ENCODE measurements around the gene CATSPERB.
"Not testable (repeated sequence)": the region's sequence is repeated elsewhere in the genome, so short reads cannot be mapped to it uniquely, and the experiment has no call there.

CATSPERB gene

GRCh38 chr14:91595736-91596135, 136.2 kb downstream of the CATSPERB start:
- H3K9ac ChIP-seq, result no peak overlapping the region
- TF ChIP-seq Cebpa-rat (IDR thresholded peaks at IDR 0.05), result no peak
- H3K27ac ChIP-seq, result no peak overlapping the region
- H3K4me1 ChIP-seq, result no peaks in the 10 kb centered on the region
- H4K20me1 ChIP-seq, result no peaks in the 10 kb centered on the region
- H3K4me2 ChIP-seq, result no peak overlapping the region
- peaks cover 52% of the 10 kb centered on the region for H3K9me3 ChIP-seq
- H3K4me3 ChIP-seq, result no peak overlapping the region
- no peaks in the 10 kb centered on the region for H3K36me3 ChIP-seq
- H3K27me3 ChIP-seq, result no peaks in the 10 kb centered on the region

- H3K27me3 ChIP-seq, H3K4me2 ChIP-seq, H3K4me3 ChIP-seq, H3K9ac ChIP-seq, H3K27ac ChIP-seq, H3K36me3 ChIP-seq, H4K20me1 ChIP-seq, H3K4me1 ChIP-seq: not testable (repeated sequence)
- H3K9me3 ChIP-seq, result peaks cover 50% of the 10 kb centered on the region
Measured at GRCh38 chr14:91593957-91594356, 137.9 kb downstream of the CATSPERB start.

- TF ChIP-seq Cebpa-rat (IDR thresholded peaks at IDR 0.05), result no peak
- H3K9ac ChIP-seq, result no peak overlapping the region
- H3K27me3 ChIP-seq, result no peaks in the 10 kb centered on the region
- H3K4me1 ChIP-seq, result no peaks in the 10 kb centered on the region
- peaks cover 14% of the 10 kb centered on the region for H3K9me3 ChIP-seq
- no peaks in the 10 kb centered on the region for H4K20me1 ChIP-seq
- no peak overlapping the region for H3K27ac ChIP-seq
- H3K36me3 ChIP-seq, result no peaks in the 10 kb centered on the region
- no peak overlapping the region for H3K4me2 ChIP-seq
- no peak overlapping the region for H3K4me3 ChIP-seq
Measured at GRCh38 chr14:91586410-91586809, 145.5 kb downstream of the CATSPERB start.

- no peak overlapping the region for H3K9ac ChIP-seq
Measured at GRCh38 chr14:91585856-91586255, 146.0 kb downstream of the CATSPERB start.

GRCh38 chr14:91582761-91583160, 149.1 kb downstream of the CATSPERB start:
- Histone ChIP-seq H3K36me3 (no peaks in the 10 kb centered on the region), H3K27me3 (no peaks in the 10 kb centered on the region), H4K20me1 (no peaks in the 10 kb centered on the region), H3K9me3 (peaks cover 21% of the 10 kb centered on the region), H3K9ac (no peak overlapping the region), H3K4me3 (no peak overlapping the region), H3K4me1 (no peaks in the 10 kb centered on the region), H3K4me2 (no peak overlapping the region), H3K27ac (no peak overlapping the region)
- no peak for TF ChIP-seq Cebpa-rat (IDR thresholded peaks at IDR 0.05)

More at GRCh38 chr14:91585856-91586255, 146.0 kb downstream of the CATSPERB start:
- H3K27me3 ChIP-seq, result no peaks in the 10 kb centered on the region
- H3K36me3 ChIP-seq, result no peaks in the 10 kb centered on the region
- H3K4me1 ChIP-seq, result no peaks in the 10 kb centered on the region
- H3K27ac ChIP-seq, result no peak overlapping the region
- TF ChIP-seq Cebpa-rat (IDR thresholded peaks at IDR 0.05), result no peak
- H3K4me2 ChIP-seq, result no peak overlapping the region
- H3K9me3 ChIP-seq, result peaks cover 14% of the 10 kb centered on the region
- no peaks in the 10 kb centered on the region for H4K20me1 ChIP-seq
- H3K4me3 ChIP-seq, result no peak overlapping the region

GRCh38 chr14:91580876-91581577, 150.9 kb downstream of the CATSPERB start:
- no peak overlapping the region for H3K4me2 ChIP-seq
- no peak overlapping the region for H3K4me3 ChIP-seq
- H3K9me3 ChIP-seq, result peaks cover 26% of the 10 kb centered on the region
- no peaks in the 10 kb centered on the region for H4K20me1 ChIP-seq
- H3K4me1 ChIP-seq, result no peaks in the 10 kb centered on the region
- no peaks in the 10 kb centered on the region for H3K36me3 ChIP-seq
- no peaks in the 10 kb centered on the region for H3K27me3 ChIP-seq
- H3K9ac ChIP-seq, result no peak overlapping the region
- H3K27ac ChIP-seq, result no peak overlapping the region
- TF ChIP-seq Cebpa-rat (IDR thresholded peaks at IDR 0.05), result no peak

GRCh38 chr14:91577632-91578233, 154.2 kb downstream of the CATSPERB start:
- Histone ChIP-seq H4K20me1 (no peaks in the 10 kb centered on the region), H3K27ac (no peak overlapping the region)

GRCh38 chr14:91575469-91576208, 156.2 kb downstream of the CATSPERB start:
- peaks cover 31% of the 10 kb centered on the region for H3K27me3 ChIP-seq
- no peak overlapping the region for H3K4me2 ChIP-seq
- TF ChIP-seq Cebpa-rat (IDR thresholded peaks at IDR 0.05), result no peak

More at GRCh38 chr14:91577632-91578233, 154.2 kb downstream of the CATSPERB start:
- H3K4me2 ChIP-seq, result no peak overlapping the region
- H3K4me3 ChIP-seq, result no peak overlapping the region
- peaks cover 28% of the 10 kb centered on the region for H3K9me3 ChIP-seq
- H3K9ac ChIP-seq, result no peak overlapping the region
- no peak for TF ChIP-seq Cebpa-rat (IDR thresholded peaks at IDR 0.05)
- no peaks in the 10 kb centered on the region for H3K36me3 ChIP-seq
- H3K27me3 ChIP-seq, result peaks cover 28% of the 10 kb centered on the region
- H3K4me1 ChIP-seq, result no peaks in the 10 kb centered on the region

GRCh38 chr14:91573894-91574837, 157.7 kb downstream of the CATSPERB start:
- no peak overlapping the region for H3K9ac ChIP-seq
- H3K36me3 ChIP-seq, result no peaks in the 10 kb centered on the region
- H3K4me2 ChIP-seq, result peak overlapping the region; percentile 71
- no peaks in the 10 kb centered on the region for H4K20me1 ChIP-seq
- TF ChIP-seq Cebpa-rat (IDR thresholded peaks at IDR 0.05), result no peak
- H3K4me3 ChIP-seq, result peak overlapping the region; percentile 56
- H3K27me3 ChIP-seq, result peaks cover 31% of the 10 kb centered on the region
- peaks cover 28% of the 10 kb centered on the region for H3K9me3 ChIP-seq
- H3K27ac ChIP-seq, result no peak overlapping the region
- peaks cover 2% of the 10 kb centered on the region; the same call in 1 of the 2 replicates for H3K4me1 ChIP-seq

More at GRCh38 chr14:91575469-91576208, 156.2 kb downstream of the CATSPERB start:
- no peaks in the 10 kb centered on the region for H3K36me3 ChIP-seq
- H3K9me3 ChIP-seq, result peaks cover 28% of the 10 kb centered on the region
- H3K4me3 ChIP-seq, result no peak overlapping the region
- no peak overlapping the region for H3K9ac ChIP-seq
- H3K4me1 ChIP-seq, result no peaks in the 10 kb centered on the region
- no peak overlapping the region for H3K27ac ChIP-seq
- H4K20me1 ChIP-seq, result no peaks in the 10 kb centered on the region

All from BLaER1 (cell line).